Measurements from ENCODE around the gene RNF222. TPM values are rescaled to one million over a fixed set of nuclear protein-coding genes. Genes with fewer than 3 reads are reported as not detected.

RNF222 gene
- total and polyA plus RNA-seq, 2 of the 8 experiments (the other 6 are each of a cell fraction or from before 2014, with no cell fraction given): not detected

DNA sequence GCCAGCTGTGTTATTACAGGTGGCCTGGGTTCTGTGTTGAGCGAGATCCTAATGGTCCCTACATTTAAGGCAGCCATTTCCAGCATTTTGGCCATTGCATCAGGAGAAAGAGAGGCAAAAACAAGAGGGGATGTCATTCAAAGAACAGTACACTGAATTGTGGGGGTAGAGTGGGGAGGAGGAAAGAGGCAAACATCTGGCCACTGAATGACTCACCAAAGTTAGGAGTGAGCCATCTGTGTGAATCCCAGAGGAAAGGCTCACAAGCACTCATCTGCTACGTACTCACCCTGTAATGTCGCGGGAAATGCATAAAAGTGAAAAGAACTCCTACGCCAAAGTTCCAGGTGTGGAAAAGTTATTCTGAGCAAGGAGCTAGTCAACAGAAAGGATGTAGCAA is 37.9 kb downstream of the RNF222 start:
- no peak for DNase-seq (ENCODE audit: low read depth in 1 of 2, low spot score in 2 of 2)
- WGBS, 2 experiments (ENCODE audit: extremely low coverage in 1 of 2, insufficient coverage in 1 of 2, insufficient read length in 1 of 2, insufficient replicate concordance in 2 of 2, low coverage in 1 of 2, low lambda C conversion rate in 2 of 2, missing lambda C conversion rate in 1 of 2): 88% methylated on average over 5 of the region's 5 CpGs; no CpG with 5 or more reads in 1 of the 2 experiments

More for the DNA sequence above, 37.9 kb downstream of the RNF222 start:
- H3K79me1 ChIP-seq (ENCODE audit: low read depth, low read length): no peaks in the 10 kb centered on the region
- H4K91ac ChIP-seq (replicated peaks; ENCODE audit: insufficient read length, low read length): no peak overlapping the region
- H3K14ac ChIP-seq (ENCODE audit: insufficient read length): no peak overlapping the region
- H2BK15ac ChIP-seq (ENCODE audit: low read length): no peak overlapping the region
- peak; percentile 81 for FAIRE-seq
- H3K18ac ChIP-seq (ENCODE audit: extremely low read depth, low read length): no peak overlapping the region
- H3K23ac ChIP-seq (ENCODE audit: insufficient read length): no peak overlapping the region
- H3K4me1 ChIP-seq (replicated peaks in 1 of 4; ENCODE audit: control insufficient read depth in 3 of 4, insufficient read depth in 4 of 4, low read length in 3 of 4): peaks cover 0 to 5% (median 1%) of the 10 kb centered on the region in 4 experiments; a peak in 1 of 7 replicates
- no peak overlapping the region for H4K8ac ChIP-seq (ENCODE audit: extremely low read depth, insufficient read depth, low read length)
- H3K4me3 ChIP-seq (ENCODE audit: extremely low read depth in 1 of 4, insufficient read depth in 2 of 4, low read depth in 3 of 4, low read length in 4 of 4): no peak overlapping the region
- H2BK12ac ChIP-seq (ENCODE audit: low read depth, low read length): peak overlapping the region; percentile 45; the same call in 1 of the 2 replicates
- no peaks in the 10 kb centered on the region; the same call in 1 of the 2 replicates for H3K23me2 ChIP-seq (ENCODE audit: low read depth, low read length)
- no peaks in the 10 kb centered on the region for H3K27me3 ChIP-seq (replicated peaks in 1 of 4; ENCODE audit: control insufficient read depth in 3 of 4, extremely low read depth in 1 of 4, insufficient read depth in 3 of 4, low read length in 3 of 4)
- no peak overlapping the region for H2BK120ac ChIP-seq (replicated peaks; ENCODE audit: low read depth, low read length)
- peak overlapping the region in 1 of 4 experiments; percentile 54; a peak in 2 of 7 replicates for H3K9ac ChIP-seq (replicated peaks in 1 of 4; ENCODE audit: extremely low read depth in 1 of 4, low read depth in 3 of 4, low read length in 3 of 4)
- no peaks in the 10 kb centered on the region for H4K20me1 ChIP-seq (replicated peaks in 1 of 2; ENCODE audit: control insufficient read depth in 1 of 2, insufficient read depth in 2 of 2, low read length in 2 of 2)
- TF ChIP-seq SRF (IDR thresholded peaks at IDR 0.05; ENCODE audit: low read depth, low read length) (no peak), TCF12 (IDR thresholded peaks at IDR 0.05; ENCODE audit: low read depth, low read length) (0 out of 2 replicates have a peak, but pooled peaks have one; percentile 58)
- peak overlapping the region; percentile 3; the same call in 1 of the 2 replicates for H2BK5ac ChIP-seq (ENCODE audit: low read depth, low read length)
- H3K4ac ChIP-seq (replicated peaks; ENCODE audit: insufficient read length, low read depth, low read length): no peak overlapping the region
- no peak overlapping the region for H2BK20ac ChIP-seq (ENCODE audit: low read length)
- no peak overlapping the region for H2AFZ ChIP-seq (ENCODE audit: low read length)
- CTCF ChIA-PET (ENCODE audit: partially characterized antibody): interaction anchor here (1.0 to 2.1 kb wide), 2 partner anchors 21 to 38 kb away, joined by 3 to 5 read pairs; no protein-coding TSS in a partner anchor
- H2AK5ac ChIP-seq (ENCODE audit: low read depth, low read length): peak overlapping the region; percentile 1; the same call in 1 of the 2 replicates
- no peak overlapping the region for H3K4me2 ChIP-seq (ENCODE audit: insufficient read depth in 1 of 2, low read depth in 2 of 2, low read length in 2 of 2)
- no peak overlapping the region for H3K56ac ChIP-seq (replicated peaks; ENCODE audit: insufficient read length, low read depth, low read length)
- no peaks in the 10 kb centered on the region for H3K9me3 ChIP-seq (ENCODE audit: insufficient read depth in 2 of 2, low read depth in 1 of 2, low read length in 1 of 2)
- POLR2A ChIA-PET (ENCODE audit: partially characterized antibody): interaction anchor here (1.5 to 4.0 kb wide), 6 partner anchors 17 to 111 kb away, joined by 4 to 36 read pairs (median 10); partner anchors contain the start of genes CTC1, KRABD2, PFAS and RPL26
- no peaks in the 10 kb centered on the region for H3K79me2 ChIP-seq (ENCODE audit: control insufficient read depth in 1 of 2, insufficient read depth in 2 of 2, low read length in 2 of 2)
- no peak overlapping the region for H4K5ac ChIP-seq (ENCODE audit: insufficient read length, low read depth, low read length)
- no peaks in the 10 kb centered on the region for H3K36me3 ChIP-seq (ENCODE audit: control insufficient read depth in 2 of 4, insufficient read depth in 4 of 4, low read length in 3 of 4)
- H3K27ac ChIP-seq (ENCODE audit: low read depth, low read length): no peak overlapping the region

All from H1 (cell line).